GM15510 (cell line): ENCODE measurements around the gene RXFP4.

Experiments used
- POLR2A ChIP-seq: IDR thresholded peaks from 3 replicates; pipeline ENCODE4 v1.6.1; 2011; ENCODE audit warnings: borderline replicate concordance; ENCODE audit not compliant: insufficient read length; ENCODE audit errors: extremely low read depth

RXFP4 gene

DNA sequence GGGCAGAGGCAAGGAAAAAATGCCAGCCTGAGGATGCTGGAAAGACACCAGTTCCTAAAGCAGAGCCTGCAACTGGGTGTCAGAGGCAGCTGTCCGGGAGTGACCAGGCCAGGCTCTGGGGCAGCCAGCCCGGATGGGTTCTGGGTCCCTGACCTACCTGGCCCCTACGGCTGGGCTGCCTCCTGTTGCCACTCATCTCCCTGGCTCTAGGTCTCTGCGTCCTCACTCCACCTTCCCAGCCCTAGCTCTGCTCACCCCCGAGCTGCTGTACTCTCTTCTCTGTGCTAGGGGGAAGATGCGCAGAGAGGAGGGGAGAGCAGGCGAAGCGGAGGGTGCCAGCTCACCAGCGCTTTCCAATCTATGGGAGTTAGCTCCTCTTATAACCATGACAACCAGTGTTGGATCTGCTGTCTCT is 27.9 kb downstream of the RXFP4 start:
- TF ChIP-seq POLR2A, result no peak

DNA sequence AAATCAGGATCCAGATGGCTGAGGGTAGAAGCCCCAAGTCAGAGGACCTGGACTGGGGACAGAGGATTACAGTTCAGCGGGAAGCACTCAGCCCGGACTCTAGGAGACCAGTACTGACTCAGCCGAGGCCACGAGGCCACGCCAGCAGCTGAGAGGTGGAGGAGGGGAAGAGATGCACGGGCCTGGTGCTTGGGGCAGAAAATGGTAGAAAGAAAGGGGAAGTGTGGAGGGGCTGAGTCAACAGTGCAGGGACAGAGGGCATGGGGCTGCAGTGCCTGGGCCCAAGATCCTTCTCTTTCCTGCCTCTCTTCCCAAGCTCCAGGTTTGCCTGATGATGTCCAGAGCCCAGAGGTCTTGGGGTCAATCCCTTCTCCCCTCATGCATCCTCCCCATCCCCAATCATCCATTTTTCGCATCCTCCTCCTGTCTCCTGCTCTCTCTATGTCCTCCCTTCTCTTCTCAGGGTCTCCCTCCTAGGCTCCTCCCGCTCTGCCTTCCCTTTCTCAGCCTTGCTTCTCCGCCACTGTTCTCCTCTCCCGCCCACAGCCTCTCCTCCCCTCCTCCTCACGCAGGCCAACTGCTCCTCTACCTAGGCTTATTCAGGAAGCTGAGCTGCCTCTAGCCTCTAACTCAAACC is 29.2 kb downstream of the RXFP4 start:
- no peak for TF ChIP-seq POLR2A

DNA sequence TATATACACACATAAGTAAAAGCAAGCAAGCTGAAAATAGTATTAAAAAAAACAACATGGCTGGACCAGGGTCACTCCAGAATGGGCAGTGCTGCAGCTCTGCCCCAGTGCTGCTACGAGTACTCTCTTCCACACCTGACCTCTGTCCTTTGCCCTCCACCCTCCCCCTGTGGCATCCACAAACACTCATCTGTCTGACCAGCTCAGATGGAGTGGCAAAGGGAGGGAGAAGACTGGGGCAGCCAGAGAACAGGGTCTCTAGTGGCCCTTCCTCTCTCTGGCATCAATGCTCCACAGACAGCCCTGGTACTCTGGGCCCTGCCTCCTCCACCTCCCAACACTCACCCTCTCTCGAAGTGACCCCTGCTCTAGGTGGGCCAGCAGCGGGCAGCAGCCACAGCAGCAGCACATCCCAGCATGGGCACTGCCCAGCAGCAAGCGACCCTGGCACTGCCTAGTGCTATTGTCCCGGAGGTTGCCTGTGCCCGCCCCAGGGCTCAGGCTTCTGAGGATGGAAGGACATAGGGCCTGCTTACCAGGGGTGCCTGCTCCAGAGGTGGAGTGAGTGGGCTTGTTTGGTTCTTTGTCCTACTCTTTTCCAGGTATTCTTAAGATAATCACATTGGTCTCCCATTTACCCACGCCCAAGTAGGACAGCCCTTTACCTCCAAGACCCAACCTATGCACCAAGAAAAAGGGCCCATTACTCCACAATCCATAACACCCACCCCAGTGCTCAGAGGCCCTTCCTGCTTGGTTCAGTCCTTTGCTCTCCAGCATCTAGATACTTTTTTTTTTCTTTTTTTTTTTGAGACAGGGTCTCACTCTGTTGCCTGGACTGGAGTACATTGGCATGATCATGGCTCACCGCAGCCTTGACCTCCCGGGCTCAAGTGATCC is 30.7 kb downstream of the RXFP4 start:
- no peak for TF ChIP-seq POLR2A

GRCh38 chr1:155973723-155974122 is 32.3 kb downstream of the RXFP4 start:
- no peak for TF ChIP-seq POLR2A

DNA sequence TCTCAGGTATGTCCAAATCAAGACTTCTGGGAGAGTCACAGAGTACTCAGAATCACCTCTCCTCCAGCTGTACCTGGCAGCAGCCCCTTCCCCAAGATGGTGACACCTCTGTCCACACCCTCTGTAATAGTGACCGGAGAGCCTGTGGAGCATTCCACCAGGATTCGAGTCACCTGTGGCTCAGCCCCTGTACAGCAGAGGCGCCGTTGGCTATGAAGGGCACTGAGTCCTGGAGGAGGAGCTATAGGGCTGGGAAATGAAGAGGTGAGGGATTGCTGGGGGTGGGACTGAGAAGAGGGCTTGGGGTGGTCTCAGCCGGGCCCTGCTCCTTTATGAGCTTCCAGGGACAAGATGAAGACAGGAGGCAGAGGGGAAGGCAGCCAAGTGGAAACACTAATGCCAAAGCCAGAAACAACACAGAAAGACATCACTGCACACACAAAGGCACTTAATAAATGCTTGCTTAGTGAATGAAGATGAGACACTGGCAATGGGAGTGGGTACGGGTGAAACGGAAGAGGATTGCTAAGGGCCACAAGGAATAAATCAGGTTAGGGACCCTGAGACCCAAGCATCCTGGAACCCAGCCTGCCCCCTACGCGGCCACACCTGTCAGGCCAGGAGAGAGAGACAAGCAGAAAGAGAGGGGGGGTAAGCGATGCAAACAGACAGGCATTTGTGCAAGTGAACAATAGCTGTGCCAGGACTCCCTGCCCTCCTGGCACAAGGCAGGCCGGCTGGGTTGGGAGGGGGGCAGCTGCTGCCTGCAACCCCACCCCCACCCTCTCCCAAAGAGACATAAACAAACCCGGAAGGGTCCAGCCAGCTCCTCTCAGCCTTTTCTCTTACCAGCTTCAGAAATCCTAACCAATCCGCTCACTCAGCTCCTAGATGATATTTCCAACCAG is 33.0 kb downstream of the RXFP4 start:
- TF ChIP-seq POLR2A, result no peak

- TF ChIP-seq POLR2A, result no peak
These were observed 34.1 kb downstream of the RXFP4 start for GRCh38 chr1:155975375-155976061.

DNA sequence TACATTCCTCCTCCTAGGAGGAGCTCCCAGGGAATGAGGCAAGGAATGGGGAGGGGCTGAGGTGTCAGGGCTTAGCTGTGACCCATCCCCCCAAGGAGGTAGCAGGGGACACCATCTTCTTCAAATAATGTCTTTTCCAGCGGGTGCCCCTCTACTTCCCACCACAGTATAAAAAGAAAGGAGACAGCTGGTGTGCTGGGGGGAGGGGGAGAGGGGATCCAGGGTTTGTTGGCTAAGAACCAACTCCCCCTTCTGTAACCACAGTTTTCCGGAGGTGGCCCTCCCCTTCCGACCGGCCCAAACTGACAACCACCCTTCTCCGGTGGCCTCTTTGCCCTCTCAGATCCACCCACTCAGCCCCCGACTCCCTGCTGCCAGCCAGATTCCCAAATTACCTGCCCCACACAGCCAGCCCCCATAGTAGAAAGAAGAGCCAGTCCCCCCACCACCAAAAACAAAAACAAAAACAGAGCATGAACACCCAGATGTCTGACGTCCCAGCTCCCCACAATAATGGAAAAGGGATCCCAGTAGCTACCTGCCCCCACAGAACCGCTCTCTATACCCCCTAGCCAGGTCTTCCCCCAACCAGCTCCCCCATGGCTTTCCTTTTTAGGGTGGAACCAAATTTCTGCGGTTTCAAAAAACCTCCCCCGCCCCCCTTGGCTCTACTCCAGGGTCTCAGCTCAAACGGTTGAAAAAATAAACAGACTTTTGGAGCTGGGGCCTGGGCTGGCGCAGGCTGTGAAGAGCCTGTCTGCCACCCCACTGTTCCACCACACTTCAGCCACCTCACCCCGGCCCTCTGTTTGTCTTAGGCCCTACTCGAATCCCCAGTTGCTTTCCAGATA is 34.8 kb downstream of the RXFP4 start:
- TF ChIP-seq POLR2A, result no peak

DNA sequence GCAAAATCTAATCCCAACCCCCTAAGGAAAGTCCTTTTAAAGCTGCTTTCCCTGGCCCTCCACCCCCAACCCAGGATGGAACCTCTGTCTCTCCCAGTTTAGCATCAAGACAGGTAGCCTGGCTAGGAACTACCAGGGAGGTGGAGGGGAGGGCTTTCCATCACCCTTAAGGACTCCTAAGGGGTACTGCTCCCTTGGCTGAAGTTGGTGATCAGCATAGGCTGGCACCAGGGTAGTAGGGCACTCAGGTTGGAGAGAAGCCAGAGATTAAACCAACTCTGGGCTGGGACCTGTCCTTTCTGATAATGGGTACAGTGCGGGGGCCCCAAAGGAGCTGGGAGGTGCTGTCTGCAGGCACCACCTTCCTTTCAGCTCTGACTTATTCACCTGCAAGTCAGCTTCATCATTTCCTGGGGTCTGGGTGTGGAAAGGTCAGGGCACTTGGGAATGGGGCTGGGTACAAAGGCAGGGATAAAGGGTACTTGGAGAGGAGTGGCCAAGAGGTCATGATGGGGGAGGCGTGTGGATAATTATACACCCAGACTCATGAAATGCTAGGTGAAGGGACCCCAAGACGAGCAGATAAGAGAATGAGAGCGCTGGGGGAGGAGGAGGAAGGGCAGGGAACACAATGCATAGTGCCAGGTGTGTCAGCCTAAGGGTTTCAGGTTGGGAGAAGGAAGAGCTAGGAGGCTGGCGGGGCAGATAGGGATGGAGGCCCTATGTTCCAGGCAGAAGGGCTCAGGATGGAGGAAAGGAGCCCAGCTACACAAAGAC is 35.7 kb downstream of the RXFP4 start:
- TF ChIP-seq POLR2A, result no peak

DNA sequence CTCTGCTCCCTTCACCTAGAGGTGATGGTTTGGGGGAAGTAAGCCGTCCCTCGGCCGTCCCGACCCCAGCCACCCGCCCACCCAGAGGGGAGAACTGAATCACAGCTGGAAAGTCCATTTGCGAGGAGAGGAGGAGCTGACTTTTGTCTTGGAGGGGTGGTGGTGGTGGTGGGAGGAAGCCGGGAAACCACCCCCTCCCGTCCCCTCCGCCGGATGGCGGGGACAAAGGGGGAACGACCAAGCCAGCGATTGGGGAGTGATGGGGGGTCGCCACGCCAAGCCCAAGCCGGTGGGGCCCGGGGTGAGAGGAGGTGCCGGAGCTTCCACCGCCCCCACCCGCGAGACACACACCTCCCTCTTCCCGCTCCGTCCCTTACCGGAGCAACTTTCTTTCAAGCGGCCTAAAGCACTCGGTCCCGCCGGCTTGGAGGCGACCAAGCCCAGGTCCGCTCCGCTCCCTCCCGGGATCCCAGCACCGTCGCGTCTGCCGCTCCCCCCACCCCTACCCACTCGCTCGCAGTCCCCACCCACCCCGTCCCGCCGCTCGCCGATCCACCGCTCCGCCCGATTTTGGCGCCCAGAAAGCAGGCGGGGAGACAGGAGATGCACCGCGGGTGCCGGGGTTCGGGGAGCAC is 36.4 kb downstream of the RXFP4 start:
- no peak for TF ChIP-seq POLR2A

DNA sequence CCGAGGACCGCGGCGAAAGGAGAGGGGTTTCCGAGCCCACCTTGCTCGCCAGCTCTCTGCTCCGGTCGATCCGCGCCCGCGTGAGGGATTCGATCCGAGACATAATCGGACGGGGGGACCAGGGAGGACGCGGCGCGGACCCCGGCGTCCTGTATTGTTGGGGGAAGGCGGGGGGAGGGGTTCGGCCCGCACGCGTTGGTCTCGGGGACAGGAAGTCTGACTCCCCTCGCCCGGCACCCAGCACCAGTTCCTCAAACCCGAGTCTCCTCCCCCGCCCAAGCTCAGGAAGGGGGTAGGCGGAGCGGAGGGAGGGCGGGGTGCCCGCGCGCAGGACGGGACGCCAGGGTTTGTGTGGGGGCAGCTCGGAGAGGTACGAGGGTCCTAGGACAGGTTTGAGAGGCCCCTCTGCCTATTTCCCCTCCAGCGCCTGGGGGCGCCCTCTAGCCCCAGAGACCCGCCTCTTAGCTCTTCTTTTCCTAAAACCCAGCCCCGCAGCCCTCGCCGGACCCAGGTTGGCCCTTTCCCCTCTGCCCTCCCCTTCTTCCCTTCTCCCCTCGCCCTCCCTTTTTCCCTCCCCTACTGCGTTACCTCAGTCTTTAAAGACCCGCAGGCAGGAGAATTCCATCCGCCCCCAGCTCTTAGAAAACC is 37.0 kb downstream of the RXFP4 start, which contains the start of gene ARHGEF2:
ARHGEF2 (minus strand) TSS at position 223 of the 648 bp plus-strand sequence; CDS start at position 103, 120 bp downstream.
- TF ChIP-seq POLR2A, result peak; percentile 82

- no peak for TF ChIP-seq POLR2A
These were observed 37.6 kb downstream of the RXFP4 start for GRCh38 chr1:155978973-155979429.

- peak; percentile 19 for TF ChIP-seq POLR2A
These were observed 38.3 kb downstream of the RXFP4 start for GRCh38 chr1:155979597-155980343.
